Osteoblast (primary cell): ENCODE results near the gene GOLGA1. TPM values are rescaled to one million over a fixed set of nuclear protein-coding genes. Genes with fewer than 3 reads are reported as not detected.
A peak's percentile ranks its signal among the peaks of the same experiment; 100 is the strongest.

Experiments used
- DNase-seq: peaks from one replicate; pipeline ENCODE4 v3.0.0; 2011; ENCODE audit warnings: low spot score, mixed read lengths; ENCODE audit not compliant: insufficient read length; ENCODE audit errors: missing footprints
- H2AFZ ChIP-seq: 2 replicates; pipeline ENCODE4 v1.6.0; 2011; ENCODE audit warnings: mild to moderate bottlenecking, low read length
- H3K27ac ChIP-seq: 2 replicates; pipeline ENCODE4 v1.5.1; 2011; ENCODE audit warnings: mild to moderate bottlenecking, low read depth, low read length, moderate library complexity
- H3K27me3 ChIP-seq: 2 replicates; pipeline ENCODE4 v1.6.0; 2012; ENCODE audit warnings: mild to moderate bottlenecking, control low read depth, inconsistent platforms, low read length, moderate library complexity; ENCODE audit not compliant: insufficient read depth
- H3K36me3 ChIP-seq: 2 replicates; pipeline ENCODE4 v1.5.1; 2011; ENCODE audit warnings: mild to moderate bottlenecking, low read length, control low read depth, moderate library complexity; ENCODE audit not compliant: insufficient read depth
- H3K4me1 ChIP-seq: 2 replicates; pipeline ENCODE4 v1.5.1; 2011; ENCODE audit warnings: mild to moderate bottlenecking, low read length, control low read depth, moderate library complexity; ENCODE audit not compliant: insufficient read depth
- H3K4me2 ChIP-seq: 2 replicates; pipeline ENCODE4 v1.6.0; 2011; ENCODE audit warnings: mild to moderate bottlenecking, low read length; ENCODE audit not compliant: insufficient read depth
- H3K4me3 ChIP-seq: fragments of 200-600 bp; sonication (generic); 3 replicates; pipeline ENCODE4 v1.5.1; 2012; ENCODE audit warnings: mild to moderate bottlenecking, low read length, inconsistent platforms; ENCODE audit not compliant: insufficient read depth
- H3K79me2 ChIP-seq: 2 replicates; pipeline ENCODE4 v1.6.0; 2012; ENCODE audit warnings: mild to moderate bottlenecking, low read length, control low read depth, inconsistent platforms; ENCODE audit not compliant: insufficient read depth
- H3K9me3 ChIP-seq: 2 replicates; pipeline ENCODE4 v1.5.1; 2011; ENCODE audit warnings: low read depth, low read length, control low read depth
- H4K20me1 ChIP-seq: 2 replicates; pipeline ENCODE4 v1.6.0; 2012; ENCODE audit warnings: mild to moderate bottlenecking, low read length, control low read depth; ENCODE audit not compliant: insufficient read depth
- total RNA-seq: library from RNA; depleted of rRNA; stranded (reverse); fragments of >200 nt; gene quantifications from 2 replicates; pipeline ENCODE4 v1.2.3, GENCODE V29; 2012
- TF ChIP-seq, protein P1 (sequence below): IDR thresholded peaks from 2 replicates; pipeline ENCODE4 v1.5.1; 2011; ENCODE audit warnings: mild to moderate bottlenecking, low read depth, low read length, moderate library complexity; ENCODE audit errors: extremely low read depth

Gene GOLGA1
- total RNA-seq, 1 donor = 13.4 TPM

DNA sequence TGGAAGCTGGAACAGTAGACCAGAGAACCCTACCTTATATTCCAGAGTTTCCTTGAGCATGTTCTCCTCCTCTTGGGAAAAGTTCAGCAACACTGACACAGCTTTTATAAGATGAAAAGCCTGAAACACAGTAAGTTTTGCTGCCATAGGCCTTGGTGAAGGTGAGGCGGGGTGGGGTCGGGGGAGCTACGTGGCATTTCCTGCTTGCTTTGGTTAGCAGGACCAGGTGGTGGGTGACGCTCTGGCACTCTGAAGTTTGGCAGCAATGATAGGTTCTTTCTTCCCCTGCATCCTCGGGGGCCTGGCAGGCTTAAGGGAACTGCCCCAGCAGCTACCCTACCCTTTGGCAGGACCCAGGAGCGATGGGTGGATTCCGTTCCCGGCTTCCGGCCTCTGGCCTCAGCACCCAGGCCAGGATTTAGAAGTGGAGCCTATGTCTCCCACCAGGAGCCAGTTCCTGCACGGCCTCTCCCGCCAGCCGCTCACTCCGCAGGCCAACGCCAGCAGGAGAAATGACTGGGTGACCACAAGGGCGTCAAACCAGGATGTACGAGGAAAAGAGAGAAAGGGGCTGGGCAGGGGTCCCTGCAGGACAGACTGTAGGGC, 59.6 kb downstream of the GOLGA1 start:
- H3K79me2 ChIP-seq = peaks cover 9% of the 10 kb centered on the region
- peaks cover 9% of the 10 kb centered on the region for H3K4me1 ChIP-seq
- H2AFZ ChIP-seq = no peak overlapping the region
- DNase-seq = peak; percentile 52
- no peak overlapping the region for H3K4me2 ChIP-seq
- no peaks in the 10 kb centered on the region for H3K9me3 ChIP-seq
- no peaks in the 10 kb centered on the region for H3K27me3 ChIP-seq
- no peak overlapping the region for H3K27ac ChIP-seq
- no peak overlapping the region for H3K4me3 ChIP-seq
- TF ChIP-seq, protein P1, sequence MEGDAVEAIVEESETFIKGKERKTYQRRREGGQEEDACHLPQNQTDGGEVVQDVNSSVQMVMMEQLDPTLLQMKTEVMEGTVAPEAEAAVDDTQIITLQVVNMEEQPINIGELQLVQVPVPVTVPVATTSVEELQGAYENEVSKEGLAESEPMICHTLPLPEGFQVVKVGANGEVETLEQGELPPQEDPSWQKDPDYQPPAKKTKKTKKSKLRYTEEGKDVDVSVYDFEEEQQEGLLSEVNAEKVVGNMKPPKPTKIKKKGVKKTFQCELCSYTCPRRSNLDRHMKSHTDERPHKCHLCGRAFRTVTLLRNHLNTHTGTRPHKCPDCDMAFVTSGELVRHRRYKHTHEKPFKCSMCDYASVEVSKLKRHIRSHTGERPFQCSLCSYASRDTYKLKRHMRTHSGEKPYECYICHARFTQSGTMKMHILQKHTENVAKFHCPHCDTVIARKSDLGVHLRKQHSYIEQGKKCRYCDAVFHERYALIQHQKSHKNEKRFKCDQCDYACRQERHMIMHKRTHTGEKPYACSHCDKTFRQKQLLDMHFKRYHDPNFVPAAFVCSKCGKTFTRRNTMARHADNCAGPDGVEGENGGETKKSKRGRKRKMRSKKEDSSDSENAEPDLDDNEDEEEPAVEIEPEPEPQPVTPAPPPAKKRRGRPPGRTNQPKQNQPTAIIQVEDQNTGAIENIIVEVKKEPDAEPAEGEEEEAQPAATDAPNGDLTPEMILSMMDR = no peak
- H3K36me3 ChIP-seq = peaks cover 60% of the 10 kb centered on the region
- H4K20me1 ChIP-seq = peaks cover 32% of the 10 kb centered on the region

DNA sequence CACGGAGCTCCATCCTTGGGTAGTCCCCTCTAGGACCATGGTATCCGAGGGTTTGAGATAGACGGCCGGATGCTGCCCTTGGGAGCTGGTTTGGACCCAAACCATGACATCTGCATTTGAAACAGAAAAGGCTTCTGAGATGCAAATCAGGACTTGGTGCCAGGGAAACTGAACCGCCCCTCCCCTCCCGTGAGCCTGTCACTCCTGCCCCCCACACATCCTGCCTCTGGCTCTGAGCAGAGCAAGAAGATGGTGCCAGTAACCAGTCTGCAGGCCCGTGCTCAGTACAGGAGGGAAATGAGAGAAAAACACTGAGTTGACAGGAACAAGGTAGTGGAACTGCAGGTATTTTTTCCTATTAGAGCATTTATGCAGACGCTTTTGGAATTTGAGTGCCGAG, 60.4 kb downstream of the GOLGA1 start:
- Histone ChIP-seq H3K9me3 (no peaks in the 10 kb centered on the region), H3K27ac (no peak overlapping the region), H3K4me3 (no peak overlapping the region), H3K27me3 (no peaks in the 10 kb centered on the region), H2AFZ (no peak overlapping the region), H3K36me3 (peaks cover 60% of the 10 kb centered on the region), H3K4me2 (no peak overlapping the region), H3K4me1 (peaks cover 9% of the 10 kb centered on the region), H3K79me2 (peaks cover 14% of the 10 kb centered on the region), H4K20me1 (peaks cover 33% of the 10 kb centered on the region)
- TF ChIP-seq, protein P1 = no peak
- DNase-seq = peak; percentile 18

DNA sequence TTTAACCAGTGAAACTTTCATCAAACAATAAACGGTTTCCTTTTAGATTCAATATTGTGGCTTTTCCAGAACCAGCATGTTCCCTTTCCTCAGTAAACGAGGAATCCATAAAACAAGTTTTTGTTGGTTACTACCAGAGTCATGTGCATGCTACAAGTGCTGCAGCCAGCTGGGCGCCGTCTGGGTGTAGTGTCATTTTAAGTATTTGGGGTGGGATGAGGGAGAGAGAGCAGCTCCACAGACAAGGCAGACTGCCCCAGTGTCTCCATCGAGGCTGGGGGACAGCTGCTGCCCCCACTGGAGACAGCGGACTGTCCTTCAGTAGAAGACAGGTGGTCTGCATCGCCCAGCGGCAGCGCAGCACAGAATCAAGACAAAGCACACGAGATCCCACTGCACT, 61.7 kb downstream of the GOLGA1 start:
- no peak overlapping the region for H2AFZ ChIP-seq
- peaks cover 4% of the 10 kb centered on the region for H3K4me1 ChIP-seq
- H3K36me3 ChIP-seq = peaks cover 68% of the 10 kb centered on the region
- peaks cover 40% of the 10 kb centered on the region for H4K20me1 ChIP-seq
- no peak overlapping the region for H3K27ac ChIP-seq
- peaks cover 27% of the 10 kb centered on the region for H3K79me2 ChIP-seq
- DNase-seq = no peak
- H3K27me3 ChIP-seq = no peaks in the 10 kb centered on the region
- H3K4me2 ChIP-seq = no peak overlapping the region
- H3K4me3 ChIP-seq = no peak overlapping the region
- TF ChIP-seq, protein P1 = no peak
- H3K9me3 ChIP-seq = no peaks in the 10 kb centered on the region

DNA sequence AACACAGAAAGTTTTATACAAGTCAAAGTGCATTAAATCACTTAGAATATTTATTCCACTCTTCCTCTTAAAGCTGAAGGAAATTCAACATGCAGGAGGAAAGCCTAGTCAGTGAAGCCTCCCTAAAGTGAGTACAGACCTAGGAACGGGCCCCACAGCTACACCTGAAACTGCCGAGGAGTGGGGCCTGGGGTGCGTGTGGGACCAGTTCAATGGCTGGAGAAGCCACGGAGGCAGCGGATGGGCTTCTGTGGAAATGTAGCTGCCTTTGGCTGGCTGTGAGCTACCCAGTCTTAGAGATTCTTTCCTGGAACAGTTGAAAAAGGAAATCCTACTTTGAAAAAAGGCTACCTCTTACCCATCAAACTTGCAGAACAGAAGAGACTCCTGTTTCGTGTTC, 62.4 kb downstream of the GOLGA1 start:
- Histone ChIP-seq H3K4me1 (peaks cover 3% of the 10 kb centered on the region), H3K36me3 (peaks cover 75% of the 10 kb centered on the region), H3K27ac (no peak overlapping the region), H3K79me2 (peaks cover 34% of the 10 kb centered on the region), H3K4me2 (no peak overlapping the region), H3K9me3 (no peaks in the 10 kb centered on the region), H4K20me1 (peaks cover 46% of the 10 kb centered on the region), H3K27me3 (no peaks in the 10 kb centered on the region), H2AFZ (no peak overlapping the region), H3K4me3 (no peak overlapping the region)
- DNase-seq = peak; percentile 35
- TF ChIP-seq, protein P1 = no peak
